Mucosa of rectum (tissue), 2 donors: ENCODE data around the gene CGA.
"Not testable (repeated sequence)": the region's sequence is repeated elsewhere in the genome, so short reads cannot be mapped to it uniquely, and the experiment has no call there.

ENCODE experiments used
- H3K27ac ChIP-seq, 2 donors: one replicate each; pipeline ENCODE4 v1.7.0; 2013; ENCODE audit warnings: inconsistent platforms in 2 of 2, low read depth in 2 of 2, low read length in 2 of 2
- H3K27me3 ChIP-seq, 2 donors: one replicate each; pipeline ENCODE4 v1.7.0; 2013; ENCODE audit warnings: low read length in 2 of 2; ENCODE audit not compliant: control insufficient read depth in 2 of 2, insufficient read depth in 2 of 2
- H3K36me3 ChIP-seq, 2 donors: one replicate each; pipeline ENCODE4 v1.7.0; 2013; ENCODE audit warnings: low read length in 2 of 2; ENCODE audit not compliant: control insufficient read depth in 2 of 2, insufficient read depth in 2 of 2
- H3K4me1 ChIP-seq, 2 donors: one replicate each; pipeline ENCODE4 v1.7.0; 2013; ENCODE audit warnings: low read length in 2 of 2, mild to moderate bottlenecking in 1 of 2; ENCODE audit not compliant: control insufficient read depth in 2 of 2, insufficient read depth in 2 of 2
- H3K4me3 ChIP-seq, 2 donors: one replicate each; pipeline ENCODE4 v1.7.0; 2013; ENCODE audit warnings: low read length in 2 of 2
- H3K9ac ChIP-seq, 2 donors: one replicate each; pipeline ENCODE4 v1.7.0; 2013; ENCODE audit warnings: low read length in 2 of 2, low read depth in 1 of 2, mild to moderate bottlenecking in 1 of 2
- H3K9me3 ChIP-seq, 2 donors: one replicate each; pipeline ENCODE4 v1.7.0; 2013; ENCODE audit warnings: low read length in 2 of 2; ENCODE audit not compliant: control insufficient read depth in 2 of 2
- donor health status: healthy.
- donor health status: Normal muscosa, but diverticular disease.

Gene CGA

DNA sequence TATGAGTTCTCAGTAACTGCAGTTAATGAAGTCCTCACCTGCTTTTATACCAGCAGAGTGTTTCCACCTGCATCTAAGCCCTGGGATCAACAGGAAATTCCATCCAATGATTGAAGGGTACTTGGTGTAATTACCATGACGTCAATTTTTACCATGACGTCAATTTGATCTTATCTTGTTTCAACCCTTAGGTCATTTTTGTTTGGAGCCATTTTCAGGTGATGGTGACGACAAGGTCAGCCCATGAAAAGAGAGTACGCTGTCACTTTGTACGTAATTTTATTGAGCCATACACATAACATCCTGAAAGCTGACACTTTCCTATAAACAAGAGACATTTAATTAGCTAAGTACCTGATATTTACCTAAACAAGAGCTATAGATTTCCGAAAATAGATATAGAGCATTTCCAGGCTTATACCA lies at the start of gene CGA:
Gene CGA (minus strand): TSS at position 20 of the 423 bp plus-strand sequence. CDS start 6,906 bp downstream, outside the sequence.
- Histone ChIP-seq H3K9me3 (no peaks in the 10 kb centered on the region), H3K4me1 (no peaks in the 10 kb centered on the region), H3K4me3 (no peak within 1 kb of the TSS), H3K36me3 (no peaks in the 10 kb centered on the region), H3K27ac (no peak within 1 kb of the TSS), H3K27me3 (no peaks in the 10 kb centered on the region), H3K9ac (no peak within 1 kb of the TSS)

DNA sequence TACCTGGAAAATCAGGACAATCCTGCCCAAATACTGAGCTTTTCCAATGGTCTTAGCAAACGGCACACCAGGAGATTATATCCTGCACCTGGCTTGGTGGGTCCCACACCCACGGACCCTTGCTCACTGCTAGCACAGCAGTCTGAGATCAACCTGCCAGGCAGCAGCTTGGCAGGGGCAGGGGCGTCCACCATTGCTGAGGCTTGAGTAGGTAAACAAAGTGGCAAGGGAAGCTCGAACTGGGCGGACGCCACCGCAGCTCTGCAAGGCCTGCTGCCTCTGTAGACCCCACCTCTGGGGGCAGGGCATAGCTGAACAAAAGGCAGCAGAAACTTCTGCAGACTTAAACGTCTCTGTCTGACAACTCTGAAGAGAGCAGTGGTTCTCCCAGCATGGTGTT lies 45.0 kb upstream of the CGA start:
- H3K4me3 ChIP-seq, H3K9ac ChIP-seq, H3K27ac ChIP-seq, H3K9me3 ChIP-seq, H3K27me3 ChIP-seq, H3K36me3 ChIP-seq, H3K4me1 ChIP-seq: not testable (repeated sequence)

DNA sequence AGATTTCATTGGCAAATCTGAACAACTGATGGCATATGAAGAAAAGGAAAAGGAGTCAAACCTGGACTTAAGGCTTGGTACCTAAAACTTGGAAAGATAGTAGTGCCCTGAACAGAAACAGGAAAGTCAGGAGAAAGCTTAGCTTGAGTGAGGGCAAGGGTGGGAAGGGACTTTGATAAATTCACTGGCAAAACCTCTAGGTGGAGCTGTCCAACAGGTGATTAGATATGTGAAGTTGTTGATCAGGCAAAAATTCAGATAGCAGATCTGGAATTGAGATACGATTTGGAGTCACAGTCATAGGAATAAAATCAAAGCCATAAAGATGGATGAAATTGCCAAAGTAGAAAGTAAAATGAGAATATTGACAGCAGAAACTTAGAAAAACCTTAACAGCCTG lies 44.3 kb upstream of the CGA start:
- H3K27ac ChIP-seq: no peak overlapping the region
- H3K4me1 ChIP-seq: no peaks in the 10 kb centered on the region
- H3K36me3 ChIP-seq: no peaks in the 10 kb centered on the region
- no peak overlapping the region for H3K9ac ChIP-seq
- no peaks in the 10 kb centered on the region for H3K9me3 ChIP-seq
- no peaks in the 10 kb centered on the region for H3K27me3 ChIP-seq
- H3K4me3 ChIP-seq: no peak overlapping the region

DNA sequence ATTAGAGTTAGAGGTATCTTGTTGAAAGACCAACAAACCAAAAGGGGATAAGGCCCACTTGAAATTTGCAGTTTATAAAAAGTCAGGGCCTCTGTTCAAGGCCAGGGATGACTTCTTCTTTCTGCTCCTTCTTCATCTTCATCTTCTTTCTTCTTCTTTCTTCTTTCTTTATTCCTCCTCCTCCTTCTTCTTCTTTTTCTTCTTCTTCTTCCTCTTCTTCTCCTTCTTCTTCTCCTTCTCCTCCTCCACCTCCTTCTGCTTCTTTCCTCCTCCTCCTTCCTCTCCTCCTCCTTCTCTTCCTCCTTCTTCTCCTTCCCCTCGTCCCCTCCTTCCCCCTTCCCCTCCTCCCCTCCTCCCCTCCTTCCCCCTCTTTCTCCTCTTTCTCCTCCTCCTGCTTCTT lies 42.1 kb upstream of the CGA start:
- H3K36me3 ChIP-seq: no peaks in the 10 kb centered on the region
- H3K9me3 ChIP-seq: no peaks in the 10 kb centered on the region
- H3K4me1 ChIP-seq: no peaks in the 10 kb centered on the region
- no peak overlapping the region for H3K9ac ChIP-seq
- H3K27me3 ChIP-seq: no peaks in the 10 kb centered on the region
- H3K4me3 ChIP-seq: no peak overlapping the region
- no peak overlapping the region for H3K27ac ChIP-seq

DNA sequence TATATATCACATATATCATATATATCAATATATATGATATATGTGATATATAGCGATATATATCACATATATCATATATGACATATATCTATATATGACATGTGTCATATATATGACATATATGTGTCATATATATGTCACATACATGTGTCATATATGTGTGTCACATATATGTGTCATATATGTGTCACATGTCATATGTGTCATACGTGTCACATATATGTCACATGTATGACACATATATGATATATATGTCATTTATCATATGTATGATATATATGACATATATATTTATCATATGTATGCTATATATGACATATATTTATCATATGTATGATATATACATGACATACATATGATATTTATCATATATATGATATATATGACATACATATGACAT lies 32.8 kb upstream of the CGA start:
- no peaks in the 10 kb centered on the region for H3K9me3 ChIP-seq
- no peak overlapping the region for H3K4me3 ChIP-seq
- no peak overlapping the region for H3K27ac ChIP-seq
- no peak overlapping the region for H3K9ac ChIP-seq
- H3K27me3 ChIP-seq: no peaks in the 10 kb centered on the region
- no peaks in the 10 kb centered on the region for H3K36me3 ChIP-seq
- H3K4me1 ChIP-seq: no peaks in the 10 kb centered on the region

DNA sequence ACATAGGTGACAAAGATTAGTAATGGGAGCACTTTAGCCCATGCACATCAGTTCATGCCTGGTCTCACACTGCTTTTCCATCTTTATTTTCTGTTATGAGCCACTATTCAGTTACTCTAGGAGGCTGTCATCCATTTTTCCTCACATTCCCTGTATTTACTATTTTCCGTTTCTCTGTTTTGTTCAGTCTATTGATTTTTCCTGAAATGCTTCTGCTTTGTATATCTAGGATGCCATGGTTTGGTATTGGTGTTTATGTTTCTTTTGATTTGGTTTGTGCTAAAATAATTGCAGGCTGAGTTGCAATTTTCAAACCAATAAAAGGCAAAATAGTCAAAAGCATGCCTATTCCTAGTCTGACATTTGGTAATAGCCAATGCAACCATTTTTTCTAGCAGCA lies 31.6 kb upstream of the CGA start:
- Histone ChIP-seq H3K4me1 (no peaks in the 10 kb centered on the region), H3K27me3 (no peaks in the 10 kb centered on the region), H3K9me3 (no peaks in the 10 kb centered on the region), H3K27ac (no peak overlapping the region), H3K36me3 (no peaks in the 10 kb centered on the region), H3K4me3 (no peak overlapping the region), H3K9ac (no peak overlapping the region)

DNA sequence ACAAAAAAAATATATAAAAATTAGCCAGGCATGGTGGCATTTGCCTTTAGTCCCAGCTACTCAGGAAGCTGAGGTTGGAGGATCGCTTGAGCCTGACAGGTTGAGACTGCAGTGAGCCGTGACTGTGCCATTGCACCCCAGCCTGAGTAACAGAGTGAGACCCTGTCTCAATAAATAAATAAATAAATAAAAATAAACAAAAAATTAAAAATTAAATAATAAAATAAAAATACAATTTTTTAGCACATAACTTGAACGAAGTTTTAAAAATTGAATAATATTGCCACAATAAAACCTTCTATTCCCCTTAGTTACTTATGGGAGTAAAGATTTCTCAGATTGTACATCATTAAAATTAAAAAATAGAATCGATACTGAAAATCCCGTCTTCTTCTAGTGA lies 29.2 kb upstream of the CGA start:
- Histone ChIP-seq H3K9me3 (no peaks in the 10 kb centered on the region), H3K4me1 (no peaks in the 10 kb centered on the region), H3K27ac (no peak overlapping the region), H3K9ac (no peak overlapping the region), H3K36me3 (no peaks in the 10 kb centered on the region), H3K4me3 (no peak overlapping the region), H3K27me3 (no peaks in the 10 kb centered on the region)

DNA sequence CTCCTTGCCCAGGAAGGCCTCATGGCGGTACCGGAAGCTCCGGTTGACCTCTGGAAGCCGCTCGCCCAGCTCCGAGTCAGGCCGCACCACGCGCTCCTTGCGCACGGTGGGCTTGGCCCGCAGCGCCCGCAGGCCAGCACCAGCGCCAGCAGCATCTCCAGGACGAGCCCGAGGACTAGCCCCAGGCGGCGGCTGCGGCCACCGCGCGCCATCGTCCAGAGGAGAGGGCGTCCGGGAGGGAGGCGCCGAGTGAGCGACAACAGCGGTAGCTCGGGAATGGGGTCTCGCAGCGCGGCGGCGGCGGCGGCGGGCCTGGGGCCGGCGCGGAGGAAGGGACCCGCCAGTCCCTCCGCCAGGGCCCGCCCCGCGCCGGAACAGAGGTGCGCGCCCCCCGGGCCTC lies 27.6 kb upstream of the CGA start:
- Histone ChIP-seq H3K9ac (no peak overlapping the region), H3K36me3 (no peaks in the 10 kb centered on the region), H3K27me3 (no peaks in the 10 kb centered on the region), H3K4me1 (no peaks in the 10 kb centered on the region), H3K9me3 (no peaks in the 10 kb centered on the region), H3K4me3 (no peak overlapping the region), H3K27ac (no peak overlapping the region)

DNA sequence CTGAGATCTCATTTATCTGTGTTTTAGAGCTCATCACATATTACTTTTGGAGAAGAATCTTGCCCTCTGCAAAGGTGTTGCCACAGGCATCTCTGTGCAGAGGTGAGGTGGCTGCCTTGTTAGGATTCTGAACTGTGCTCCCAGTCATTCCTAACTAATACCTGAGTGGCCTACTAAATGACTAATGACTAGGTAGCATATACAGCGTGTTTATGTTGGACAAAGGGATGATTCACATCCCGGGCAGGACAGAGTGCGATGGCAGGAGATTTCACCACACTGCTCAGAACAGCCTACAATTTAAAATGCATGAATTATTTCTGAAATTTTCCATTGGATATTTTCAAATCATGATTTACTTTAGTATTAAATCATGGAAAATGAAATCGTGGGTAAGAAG lies 23.1 kb upstream of the CGA start:
- no peaks in the 10 kb centered on the region for H3K9me3 ChIP-seq
- H3K9ac ChIP-seq: no peak overlapping the region

DNA sequence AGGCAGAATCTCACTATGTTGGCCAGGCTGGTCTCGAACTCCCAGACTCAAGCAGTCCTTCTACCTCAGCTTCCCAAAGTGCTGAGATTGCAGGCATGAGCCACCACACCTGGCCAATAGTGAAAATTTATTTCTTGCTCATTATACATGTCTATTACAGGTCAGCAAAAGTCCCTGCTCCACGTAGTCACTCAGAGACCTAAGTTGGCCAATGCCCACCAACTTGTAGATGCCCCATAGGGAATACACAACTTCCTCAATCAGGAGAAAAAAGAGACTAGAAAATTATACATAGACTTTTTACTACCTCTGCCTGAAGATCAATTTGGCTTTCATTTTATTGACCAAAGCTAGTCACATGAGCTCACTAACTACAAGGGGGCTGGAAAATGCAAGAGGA lies 22.0 kb upstream of the CGA start:
- Histone ChIP-seq H3K4me1 (no peaks in the 10 kb centered on the region), H3K27ac (no peak overlapping the region), H3K9me3 (no peaks in the 10 kb centered on the region), H3K36me3 (no peaks in the 10 kb centered on the region), H3K9ac (no peak overlapping the region), H3K27me3 (no peaks in the 10 kb centered on the region), H3K4me3 (no peak overlapping the region)

More for the DNA sequence above, 23.1 kb upstream of the CGA start:
- H3K36me3 ChIP-seq: no peaks in the 10 kb centered on the region
- no peak overlapping the region for H3K27ac ChIP-seq
- H3K27me3 ChIP-seq: no peaks in the 10 kb centered on the region
- no peaks in the 10 kb centered on the region for H3K4me1 ChIP-seq
- no peak overlapping the region for H3K4me3 ChIP-seq
